ENCODE results near the gene RERE.

DNA sequence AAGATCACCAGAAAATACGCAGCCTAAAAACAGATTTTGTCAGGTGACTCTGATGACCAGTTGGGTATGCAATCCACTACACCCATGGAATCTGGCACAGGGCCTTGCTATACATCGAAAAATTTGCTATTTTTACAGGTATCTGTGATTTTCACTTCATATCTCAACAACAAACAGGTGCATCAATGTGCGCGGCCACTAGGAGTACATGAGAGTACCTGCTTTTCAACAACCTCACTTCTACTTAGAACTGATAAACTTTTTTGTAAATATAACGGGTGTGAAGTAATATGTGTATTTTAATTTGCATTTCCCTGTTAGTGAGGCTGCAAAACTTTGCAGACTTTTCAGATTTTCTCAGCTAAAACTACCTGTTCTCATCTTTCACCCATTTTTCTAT is 418.8 kb downstream of the RERE start:
- TF ChIP-seq EZH2 (IDR thresholded peaks at IDR 0.05; ENCODE audit: low read depth, unreplicated experiment): no peak
- TF ChIP-seq, protein P1, sequence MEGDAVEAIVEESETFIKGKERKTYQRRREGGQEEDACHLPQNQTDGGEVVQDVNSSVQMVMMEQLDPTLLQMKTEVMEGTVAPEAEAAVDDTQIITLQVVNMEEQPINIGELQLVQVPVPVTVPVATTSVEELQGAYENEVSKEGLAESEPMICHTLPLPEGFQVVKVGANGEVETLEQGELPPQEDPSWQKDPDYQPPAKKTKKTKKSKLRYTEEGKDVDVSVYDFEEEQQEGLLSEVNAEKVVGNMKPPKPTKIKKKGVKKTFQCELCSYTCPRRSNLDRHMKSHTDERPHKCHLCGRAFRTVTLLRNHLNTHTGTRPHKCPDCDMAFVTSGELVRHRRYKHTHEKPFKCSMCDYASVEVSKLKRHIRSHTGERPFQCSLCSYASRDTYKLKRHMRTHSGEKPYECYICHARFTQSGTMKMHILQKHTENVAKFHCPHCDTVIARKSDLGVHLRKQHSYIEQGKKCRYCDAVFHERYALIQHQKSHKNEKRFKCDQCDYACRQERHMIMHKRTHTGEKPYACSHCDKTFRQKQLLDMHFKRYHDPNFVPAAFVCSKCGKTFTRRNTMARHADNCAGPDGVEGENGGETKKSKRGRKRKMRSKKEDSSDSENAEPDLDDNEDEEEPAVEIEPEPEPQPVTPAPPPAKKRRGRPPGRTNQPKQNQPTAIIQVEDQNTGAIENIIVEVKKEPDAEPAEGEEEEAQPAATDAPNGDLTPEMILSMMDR (conservative IDR thresholded peaks at IDR 0.05; ENCODE audit: low read depth in 2 of 2): peak; percentile 15 to 55; a peak in 2 of 4 replicates
- TF ChIP-seq POLR2AphosphoS5 (IDR thresholded peaks at IDR 0.05; ENCODE audit: low read depth): no peak
- TF ChIP-seq, protein P2, sequence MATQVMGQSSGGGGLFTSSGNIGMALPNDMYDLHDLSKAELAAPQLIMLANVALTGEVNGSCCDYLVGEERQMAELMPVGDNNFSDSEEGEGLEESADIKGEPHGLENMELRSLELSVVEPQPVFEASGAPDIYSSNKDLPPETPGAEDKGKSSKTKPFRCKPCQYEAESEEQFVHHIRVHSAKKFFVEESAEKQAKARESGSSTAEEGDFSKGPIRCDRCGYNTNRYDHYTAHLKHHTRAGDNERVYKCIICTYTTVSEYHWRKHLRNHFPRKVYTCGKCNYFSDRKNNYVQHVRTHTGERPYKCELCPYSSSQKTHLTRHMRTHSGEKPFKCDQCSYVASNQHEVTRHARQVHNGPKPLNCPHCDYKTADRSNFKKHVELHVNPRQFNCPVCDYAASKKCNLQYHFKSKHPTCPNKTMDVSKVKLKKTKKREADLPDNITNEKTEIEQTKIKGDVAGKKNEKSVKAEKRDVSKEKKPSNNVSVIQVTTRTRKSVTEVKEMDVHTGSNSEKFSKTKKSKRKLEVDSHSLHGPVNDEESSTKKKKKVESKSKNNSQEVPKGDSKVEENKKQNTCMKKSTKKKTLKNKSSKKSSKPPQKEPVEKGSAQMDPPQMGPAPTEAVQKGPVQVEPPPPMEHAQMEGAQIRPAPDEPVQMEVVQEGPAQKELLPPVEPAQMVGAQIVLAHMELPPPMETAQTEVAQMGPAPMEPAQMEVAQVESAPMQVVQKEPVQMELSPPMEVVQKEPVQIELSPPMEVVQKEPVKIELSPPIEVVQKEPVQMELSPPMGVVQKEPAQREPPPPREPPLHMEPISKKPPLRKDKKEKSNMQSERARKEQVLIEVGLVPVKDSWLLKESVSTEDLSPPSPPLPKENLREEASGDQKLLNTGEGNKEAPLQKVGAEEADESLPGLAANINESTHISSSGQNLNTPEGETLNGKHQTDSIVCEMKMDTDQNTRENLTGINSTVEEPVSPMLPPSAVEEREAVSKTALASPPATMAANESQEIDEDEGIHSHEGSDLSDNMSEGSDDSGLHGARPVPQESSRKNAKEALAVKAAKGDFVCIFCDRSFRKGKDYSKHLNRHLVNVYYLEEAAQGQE (IDR thresholded peaks at IDR 0.05; ENCODE audit: unreplicated experiment): no peak
- no peak for TF ChIP-seq EZH2phosphoT487 (IDR thresholded peaks at IDR 0.05; ENCODE audit: unreplicated experiment)
- TF ChIP-seq, protein P3, sequence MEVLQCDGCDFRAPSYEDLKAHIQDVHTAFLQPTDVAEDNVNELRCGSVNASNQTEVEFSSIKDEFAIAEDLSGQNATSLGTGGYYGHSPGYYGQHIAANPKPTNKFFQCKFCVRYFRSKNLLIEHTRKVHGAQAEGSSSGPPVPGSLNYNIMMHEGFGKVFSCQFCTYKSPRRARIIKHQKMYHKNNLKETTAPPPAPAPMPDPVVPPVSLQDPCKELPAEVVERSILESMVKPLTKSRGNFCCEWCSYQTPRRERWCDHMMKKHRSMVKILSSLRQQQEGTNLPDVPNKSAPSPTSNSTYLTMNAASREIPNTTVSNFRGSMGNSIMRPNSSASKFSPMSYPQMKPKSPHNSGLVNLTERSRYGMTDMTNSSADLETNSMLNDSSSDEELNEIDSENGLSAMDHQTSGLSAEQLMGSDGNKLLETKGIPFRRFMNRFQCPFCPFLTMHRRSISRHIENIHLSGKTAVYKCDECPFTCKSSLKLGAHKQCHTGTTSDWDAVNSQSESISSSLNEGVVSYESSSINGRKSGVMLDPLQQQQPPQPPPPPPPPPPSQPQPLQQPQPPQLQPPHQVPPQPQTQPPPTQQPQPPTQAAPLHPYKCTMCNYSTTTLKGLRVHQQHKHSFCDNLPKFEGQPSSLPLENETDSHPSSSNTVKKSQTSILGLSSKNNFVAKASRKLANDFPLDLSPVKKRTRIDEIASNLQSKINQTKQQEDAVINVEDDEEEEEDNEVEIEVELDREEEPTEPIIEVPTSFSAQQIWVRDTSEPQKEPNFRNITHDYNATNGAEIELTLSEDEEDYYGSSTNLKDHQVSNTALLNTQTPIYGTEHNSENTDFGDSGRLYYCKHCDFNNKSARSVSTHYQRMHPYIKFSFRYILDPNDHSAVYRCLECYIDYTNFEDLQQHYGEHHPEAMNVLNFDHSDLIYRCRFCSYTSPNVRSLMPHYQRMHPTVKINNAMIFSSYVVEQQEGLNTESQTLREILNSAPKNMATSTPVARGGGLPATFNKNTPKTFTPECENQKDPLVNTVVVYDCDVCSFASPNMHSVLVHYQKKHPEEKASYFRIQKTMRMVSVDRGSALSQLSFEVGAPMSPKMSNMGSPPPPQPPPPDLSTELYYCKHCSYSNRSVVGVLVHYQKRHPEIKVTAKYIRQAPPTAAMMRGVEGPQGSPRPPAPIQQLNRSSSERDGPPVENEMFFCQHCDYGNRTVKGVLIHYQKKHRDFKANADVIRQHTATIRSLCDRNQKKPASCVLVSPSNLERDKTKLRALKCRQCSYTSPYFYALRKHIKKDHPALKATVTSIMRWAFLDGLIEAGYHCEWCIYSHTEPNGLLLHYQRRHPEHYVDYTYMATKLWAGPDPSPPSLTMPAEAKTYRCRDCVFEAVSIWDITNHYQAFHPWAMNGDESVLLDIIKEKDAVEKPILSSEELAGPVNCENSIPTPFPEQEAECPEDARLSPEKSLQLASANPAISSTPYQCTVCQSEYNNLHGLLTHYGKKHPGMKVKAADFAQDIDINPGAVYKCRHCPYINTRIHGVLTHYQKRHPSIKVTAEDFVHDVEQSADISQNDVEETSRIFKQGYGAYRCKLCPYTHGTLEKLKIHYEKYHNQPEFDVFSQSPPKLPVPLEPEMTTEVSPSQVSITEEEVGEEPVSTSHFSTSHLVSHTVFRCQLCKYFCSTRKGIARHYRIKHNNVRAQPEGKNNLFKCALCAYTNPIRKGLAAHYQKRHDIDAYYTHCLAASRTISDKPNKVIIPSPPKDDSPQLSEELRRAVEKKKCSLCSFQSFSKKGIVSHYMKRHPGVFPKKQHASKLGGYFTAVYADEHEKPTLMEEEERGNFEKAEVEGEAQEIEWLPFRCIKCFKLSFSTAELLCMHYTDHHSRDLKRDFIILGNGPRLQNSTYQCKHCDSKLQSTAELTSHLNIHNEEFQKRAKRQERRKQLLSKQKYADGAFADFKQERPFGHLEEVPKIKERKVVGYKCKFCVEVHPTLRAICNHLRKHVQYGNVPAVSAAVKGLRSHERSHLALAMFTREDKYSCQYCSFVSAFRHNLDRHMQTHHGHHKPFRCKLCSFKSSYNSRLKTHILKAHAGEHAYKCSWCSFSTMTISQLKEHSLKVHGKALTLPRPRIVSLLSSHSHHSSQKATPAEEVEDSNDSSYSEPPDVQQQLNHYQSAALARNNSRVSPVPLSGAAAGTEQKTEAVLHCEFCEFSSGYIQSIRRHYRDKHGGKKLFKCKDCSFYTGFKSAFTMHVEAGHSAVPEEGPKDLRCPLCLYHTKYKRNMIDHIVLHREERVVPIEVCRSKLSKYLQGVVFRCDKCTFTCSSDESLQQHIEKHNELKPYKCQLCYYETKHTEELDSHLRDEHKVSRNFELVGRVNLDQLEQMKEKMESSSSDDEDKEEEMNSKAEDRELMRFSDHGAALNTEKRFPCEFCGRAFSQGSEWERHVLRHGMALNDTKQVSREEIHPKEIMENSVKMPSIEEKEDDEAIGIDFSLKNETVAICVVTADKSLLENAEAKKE (CRISPR knock-in tag; IDR thresholded peaks at IDR 0.05): no peak
- TF ChIP-seq, protein P4, sequence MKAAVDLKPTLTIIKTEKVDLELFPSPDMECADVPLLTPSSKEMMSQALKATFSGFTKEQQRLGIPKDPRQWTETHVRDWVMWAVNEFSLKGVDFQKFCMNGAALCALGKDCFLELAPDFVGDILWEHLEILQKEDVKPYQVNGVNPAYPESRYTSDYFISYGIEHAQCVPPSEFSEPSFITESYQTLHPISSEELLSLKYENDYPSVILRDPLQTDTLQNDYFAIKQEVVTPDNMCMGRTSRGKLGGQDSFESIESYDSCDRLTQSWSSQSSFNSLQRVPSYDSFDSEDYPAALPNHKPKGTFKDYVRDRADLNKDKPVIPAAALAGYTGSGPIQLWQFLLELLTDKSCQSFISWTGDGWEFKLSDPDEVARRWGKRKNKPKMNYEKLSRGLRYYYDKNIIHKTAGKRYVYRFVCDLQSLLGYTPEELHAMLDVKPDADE (IDR thresholded peaks at IDR 0.05): no peak
